ENCODE results near the gene COL2A1.

Gene COL2A1

DNA sequence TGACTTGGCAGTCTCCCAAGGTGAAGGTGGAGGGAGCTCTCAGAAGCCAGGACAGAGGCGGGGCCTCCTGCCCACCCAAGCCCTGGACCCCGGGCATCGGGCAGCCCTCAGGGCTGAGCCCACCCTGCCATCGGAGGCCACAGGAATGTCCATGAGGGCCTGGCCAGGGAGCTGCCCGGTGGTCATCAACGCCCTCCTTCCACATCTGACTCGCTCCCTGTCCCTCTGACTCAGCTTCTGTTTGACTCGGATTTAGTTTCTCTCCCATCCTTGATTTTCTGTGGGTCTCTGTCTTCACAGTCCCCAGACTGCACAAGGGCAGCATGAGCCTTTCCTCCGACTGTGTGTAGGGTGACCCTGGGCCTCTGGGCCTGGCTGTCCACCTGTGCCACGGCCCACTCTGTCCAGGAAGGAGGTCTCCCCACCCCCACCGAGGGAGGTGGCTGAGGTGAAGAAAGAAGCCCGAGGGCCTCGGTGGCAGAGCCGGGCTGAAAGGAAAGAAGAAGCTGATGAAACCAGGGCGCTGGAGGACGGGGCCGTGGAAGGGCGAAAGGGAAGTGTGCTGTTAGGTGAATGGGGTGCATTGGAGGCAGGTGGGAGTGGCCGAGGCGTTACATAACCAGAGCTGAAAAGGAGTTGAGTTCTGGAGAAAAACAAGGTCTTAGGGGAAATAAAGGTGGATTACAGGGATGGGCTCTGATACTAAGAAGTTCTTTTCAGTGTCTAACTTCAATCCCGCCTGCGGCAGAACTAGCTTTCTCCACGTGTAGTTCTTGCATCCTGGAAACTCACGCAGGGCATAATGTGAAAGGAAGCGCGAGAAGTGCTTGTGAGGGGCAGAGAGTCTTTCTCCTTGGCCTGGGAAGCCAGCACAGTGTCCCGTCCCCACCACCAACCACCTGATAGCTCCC, 57.6 kb downstream of the COL2A1 start:
- no peak overlapping the region for H3K27ac Mint-ChIP-seq

DNA sequence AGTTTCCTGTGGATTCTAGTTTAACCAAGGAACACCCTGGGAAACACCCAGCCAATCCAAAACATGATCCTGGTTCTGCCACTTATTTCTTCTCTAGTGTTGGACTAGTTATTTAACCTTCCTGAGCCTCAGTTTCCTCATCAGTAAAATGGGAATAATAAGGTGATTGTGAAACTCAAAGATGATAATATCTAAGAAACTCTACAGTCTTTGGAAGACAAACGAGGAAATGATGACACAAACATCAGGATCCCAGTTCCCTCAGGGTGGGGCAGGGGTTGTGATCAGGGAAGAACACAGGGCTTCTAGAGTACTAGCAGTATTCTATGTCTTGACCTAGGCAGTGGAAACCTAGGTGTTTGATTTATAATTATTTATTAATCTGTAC, 58.9 kb downstream of the COL2A1 start:
- Mint-ChIP-seq H3K36me3 (no peaks in the 10 kb centered on the region), H3K4me3 (no peak overlapping the region), H3K9me3 (ENCODE audit: low read depth) (no peaks in the 10 kb centered on the region), H3K27me3 (peaks cover 9% of the 10 kb centered on the region), H3K4me1 (ENCODE audit: low read depth) (peaks cover 1% of the 10 kb centered on the region), H3K27ac (no peak overlapping the region)

More for the DNA sequence above, 57.6 kb downstream of the COL2A1 start:
- no peaks in the 10 kb centered on the region for H3K27me3 Mint-ChIP-seq
- no peaks in the 10 kb centered on the region for H3K4me1 Mint-ChIP-seq (ENCODE audit: low read depth)
- H3K36me3 Mint-ChIP-seq, result no peaks in the 10 kb centered on the region
- no peaks in the 10 kb centered on the region for H3K9me3 Mint-ChIP-seq (ENCODE audit: low read depth)
- H3K4me3 Mint-ChIP-seq, result no peak overlapping the region

DNA sequence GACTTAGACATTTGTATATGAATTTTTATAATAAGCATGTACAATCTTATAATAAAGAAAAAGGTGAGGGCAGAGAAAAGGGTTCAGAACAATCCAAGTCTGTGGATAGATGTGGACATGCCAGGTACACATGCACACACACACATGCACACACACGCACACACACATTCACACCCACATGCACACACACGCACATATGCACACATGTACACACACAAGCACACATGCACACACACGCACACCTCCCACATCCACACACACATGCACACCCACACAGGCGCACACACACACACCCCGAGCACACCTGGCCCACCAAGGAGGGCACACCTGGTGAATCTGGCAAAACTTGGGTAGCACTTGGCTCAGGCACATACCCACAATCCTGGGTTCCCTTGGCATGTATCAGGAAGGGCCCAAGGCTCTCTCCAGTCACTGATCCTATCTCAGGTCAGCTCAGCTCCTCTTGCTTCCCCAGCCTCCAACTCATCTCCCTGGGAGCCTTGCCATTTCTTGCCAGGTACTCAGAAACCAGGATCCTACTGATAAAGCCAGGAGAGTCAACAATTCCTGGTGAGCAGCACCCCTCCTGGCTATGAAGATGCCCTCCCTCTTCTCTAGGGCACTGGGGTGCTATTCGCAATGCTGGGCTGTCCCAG, 59.5 kb downstream of the COL2A1 start:
- no peak overlapping the region for H3K27ac Mint-ChIP-seq
- H3K27me3 Mint-ChIP-seq, result peaks cover 9% of the 10 kb centered on the region
- no peak overlapping the region for H3K4me3 Mint-ChIP-seq
- no peaks in the 10 kb centered on the region for H3K9me3 Mint-ChIP-seq (ENCODE audit: low read depth)
- H3K36me3 Mint-ChIP-seq, result no peaks in the 10 kb centered on the region
- peaks cover 1% of the 10 kb centered on the region for H3K4me1 Mint-ChIP-seq (ENCODE audit: low read depth)

DNA sequence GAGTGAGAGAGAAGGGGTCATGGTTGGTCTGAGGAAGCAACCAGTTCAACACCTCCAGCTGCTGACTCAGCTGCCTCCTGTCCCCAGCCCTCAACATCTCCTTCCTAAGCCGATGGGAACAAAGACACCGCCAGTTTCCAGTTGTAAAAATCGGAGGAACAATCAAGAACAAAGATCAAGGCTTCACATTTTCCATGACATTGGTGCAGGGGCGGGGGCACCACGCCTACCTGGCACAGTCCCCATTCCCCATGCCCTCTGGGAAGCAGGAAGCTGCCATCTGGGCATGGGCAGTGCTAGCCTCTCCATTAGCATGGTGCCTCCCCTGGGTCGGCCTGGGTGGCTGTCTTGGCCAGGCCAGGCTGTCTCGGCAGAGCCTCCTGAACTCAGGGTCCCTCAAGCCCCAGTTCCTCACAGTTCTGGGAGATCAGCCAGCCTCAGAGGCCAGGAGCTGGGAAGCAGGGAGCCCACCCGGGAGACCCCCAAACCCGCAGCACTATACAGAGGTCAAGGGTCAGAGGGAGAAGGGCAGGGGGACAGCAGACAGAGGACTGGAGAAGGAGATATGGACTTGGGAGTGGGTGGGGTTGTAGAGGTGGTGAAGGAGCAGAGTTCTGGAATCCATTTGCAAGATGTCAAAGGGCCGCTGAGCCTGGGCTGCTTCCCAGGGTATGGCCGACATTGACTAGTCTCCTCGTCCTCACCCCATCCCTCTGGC, 60.5 kb downstream of the COL2A1 start:
- peaks cover 9% of the 10 kb centered on the region for H3K27me3 Mint-ChIP-seq
- no peak overlapping the region for H3K4me3 Mint-ChIP-seq
- no peak overlapping the region for H3K27ac Mint-ChIP-seq
- no peaks in the 10 kb centered on the region for H3K36me3 Mint-ChIP-seq
- H3K9me3 Mint-ChIP-seq (ENCODE audit: low read depth), result no peaks in the 10 kb centered on the region
- peaks cover 1% of the 10 kb centered on the region for H3K4me1 Mint-ChIP-seq (ENCODE audit: low read depth)

DNA sequence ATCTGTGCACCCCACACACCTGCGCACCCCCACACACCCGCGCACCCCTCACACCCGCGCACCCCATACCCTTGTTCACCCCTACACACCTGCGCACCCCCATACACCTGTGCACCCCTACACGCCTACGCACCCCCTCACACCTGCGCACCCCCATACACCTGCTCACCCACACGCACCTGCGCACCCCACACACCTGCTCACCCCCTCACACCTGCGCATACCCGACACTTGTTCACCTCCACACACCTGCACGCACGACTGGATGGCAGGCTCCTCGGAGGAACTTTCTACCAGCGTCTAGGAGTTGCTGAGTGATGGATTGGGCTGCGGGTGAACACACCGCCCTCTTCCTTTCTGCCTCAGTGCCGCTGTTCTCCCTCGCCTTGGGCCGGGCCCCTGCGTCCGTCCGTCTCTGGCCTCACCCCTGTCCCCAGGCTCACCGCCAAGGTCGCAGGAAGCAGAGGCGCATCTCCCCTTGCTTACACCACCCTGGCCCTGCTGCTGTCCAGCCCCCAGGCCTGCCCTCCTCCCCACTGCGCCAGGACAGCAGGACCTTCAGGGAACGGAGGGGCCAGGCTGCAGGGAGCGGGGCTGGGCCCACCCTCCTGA, 61.6 kb downstream of the COL2A1 start:
- H3K4me3 Mint-ChIP-seq, result no peak overlapping the region
- H3K9me3 Mint-ChIP-seq (ENCODE audit: low read depth), result no peaks in the 10 kb centered on the region
- H3K4me1 Mint-ChIP-seq (ENCODE audit: low read depth), result peaks cover 1% of the 10 kb centered on the region
- H3K27me3 Mint-ChIP-seq, result peaks cover 9% of the 10 kb centered on the region
- no peaks in the 10 kb centered on the region for H3K36me3 Mint-ChIP-seq
- H3K27ac Mint-ChIP-seq, result no peak overlapping the region

DNA sequence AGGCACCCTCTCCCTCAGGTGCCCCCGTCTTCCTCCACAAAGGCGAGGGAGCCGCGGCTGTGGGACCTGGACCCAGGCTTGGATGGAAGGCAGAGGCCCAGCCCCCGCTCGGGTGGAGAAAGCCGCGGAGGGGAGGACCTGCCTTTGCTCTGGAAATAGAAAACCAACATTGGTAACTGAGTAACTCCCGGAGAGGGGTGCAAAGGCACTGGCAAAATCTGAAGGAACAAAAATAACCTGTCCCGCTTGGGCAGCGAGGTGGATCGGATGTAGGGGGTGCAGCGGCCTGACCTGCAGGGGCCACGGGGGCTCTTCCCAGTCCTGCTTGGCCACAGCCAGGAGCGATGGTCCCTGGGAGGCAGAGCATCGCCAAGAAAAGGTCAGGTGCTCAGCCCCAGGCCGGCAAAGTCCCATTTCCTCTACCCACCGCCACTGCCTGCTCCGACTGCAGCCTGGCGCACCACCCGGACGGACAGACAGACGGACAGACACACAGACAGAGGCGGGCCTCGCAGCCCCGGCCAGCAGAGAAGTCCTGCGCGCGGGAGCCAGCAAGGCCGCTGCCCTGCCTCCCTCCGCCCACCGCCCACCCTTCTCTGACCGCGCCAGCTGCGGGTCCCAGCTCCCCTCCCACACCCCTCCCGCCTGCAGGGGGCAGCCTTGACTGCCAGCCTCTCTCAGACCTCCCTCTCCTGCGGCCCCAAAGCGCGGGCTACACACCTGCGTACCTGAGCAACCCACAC, 62.2 kb downstream of the COL2A1 start:
- Mint-ChIP-seq H3K27ac (no peak overlapping the region), H3K36me3 (no peaks in the 10 kb centered on the region), H3K9me3 (ENCODE audit: low read depth) (no peaks in the 10 kb centered on the region), H3K27me3 (peaks cover 9% of the 10 kb centered on the region), H3K4me3 (no peak overlapping the region), H3K4me1 (ENCODE audit: low read depth) (peaks cover 1% of the 10 kb centered on the region)

DNA sequence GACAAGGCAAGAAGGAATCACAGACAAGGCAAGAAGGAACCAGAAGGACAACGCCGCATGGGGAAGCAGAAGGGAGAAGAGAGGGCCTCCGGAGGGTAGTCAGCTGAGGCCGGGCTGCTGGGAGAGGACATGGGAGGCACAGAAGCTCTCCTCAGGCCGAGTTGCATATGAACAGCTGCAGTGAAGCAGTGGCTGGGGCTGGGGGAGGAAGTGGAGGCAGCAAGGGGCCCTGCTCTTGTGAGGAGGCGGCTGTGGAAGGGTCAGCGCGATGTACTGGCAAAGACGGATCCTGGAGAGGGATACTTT, 62.8 kb downstream of the COL2A1 start:
- no peaks in the 10 kb centered on the region for H3K36me3 Mint-ChIP-seq
- H3K27me3 Mint-ChIP-seq, result peaks cover 9% of the 10 kb centered on the region
- no peaks in the 10 kb centered on the region for H3K9me3 Mint-ChIP-seq (ENCODE audit: low read depth)
- peaks cover 1% of the 10 kb centered on the region for H3K4me1 Mint-ChIP-seq (ENCODE audit: low read depth)
- H3K4me3 Mint-ChIP-seq, result no peak overlapping the region
- no peak overlapping the region for H3K27ac Mint-ChIP-seq

DNA sequence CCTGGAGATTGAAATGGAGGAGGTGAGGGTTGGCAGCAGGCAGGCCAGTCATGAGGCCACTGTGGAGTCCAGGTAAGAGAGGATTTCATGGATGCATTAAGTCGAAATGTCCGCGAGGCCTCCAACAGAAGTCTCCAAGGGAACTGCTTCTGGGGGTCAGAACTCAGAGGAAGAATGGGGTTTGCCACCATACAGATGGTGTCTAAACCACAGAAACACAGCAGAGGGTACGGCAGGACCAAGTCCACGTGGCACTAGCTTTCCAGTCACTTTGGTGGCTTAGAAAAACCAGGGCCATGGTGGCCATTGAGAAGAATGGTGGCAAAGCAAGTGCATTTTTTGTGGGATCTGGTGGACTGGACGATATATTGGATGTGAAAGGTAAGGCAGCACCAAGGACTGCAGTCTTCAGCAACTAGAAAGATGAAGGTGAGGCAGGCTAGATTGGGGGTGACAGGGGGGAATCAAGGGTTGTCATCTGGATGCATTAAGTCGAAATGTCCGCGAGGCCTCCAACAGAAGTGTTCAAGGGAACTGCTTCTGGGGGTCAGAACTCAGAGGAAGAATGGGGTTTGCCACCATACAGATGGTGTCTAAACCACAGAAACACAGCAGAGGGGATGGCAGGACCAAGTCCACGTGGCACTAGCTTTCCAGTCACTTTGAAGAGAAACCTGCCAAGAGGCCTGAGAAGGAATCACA, 63.4 kb downstream of the COL2A1 start:
- Mint-ChIP-seq H3K9me3 (ENCODE audit: low read depth) (no peaks in the 10 kb centered on the region), H3K36me3 (no peaks in the 10 kb centered on the region), H3K27me3 (peaks cover 9% of the 10 kb centered on the region), H3K4me1 (ENCODE audit: low read depth) (peaks cover 1% of the 10 kb centered on the region), H3K27ac (no peak overlapping the region), H3K4me3 (no peak overlapping the region)

DNA sequence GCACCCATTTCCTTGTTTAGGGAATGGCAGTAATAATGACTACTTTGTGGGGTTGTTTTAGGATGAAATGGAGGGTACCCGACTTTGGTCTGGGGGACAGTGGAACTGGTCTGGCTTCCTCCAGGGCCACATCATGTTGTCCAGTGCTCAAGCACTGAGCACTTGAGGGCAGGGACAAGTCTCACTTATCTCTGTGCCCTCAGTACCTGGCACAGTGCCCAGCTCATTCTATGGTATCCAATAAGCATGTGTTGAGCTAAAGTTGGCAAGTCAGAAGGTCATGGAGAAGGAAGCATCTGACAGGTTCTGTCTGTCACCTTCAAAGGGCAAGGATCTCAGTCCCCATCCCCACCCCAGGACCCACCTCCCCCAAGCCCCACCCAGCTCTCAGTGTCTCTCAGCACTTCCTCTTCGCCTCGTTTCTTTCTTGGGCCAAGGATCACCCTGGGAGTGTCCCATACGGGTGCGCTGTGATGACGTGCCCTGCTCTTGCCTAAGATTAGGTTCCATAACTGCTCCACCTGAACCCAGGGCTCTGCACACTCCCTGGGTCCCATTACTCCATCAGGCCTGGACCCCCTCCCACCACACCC, 65.2 kb downstream of the COL2A1 start:
- Mint-ChIP-seq H3K9me3 (ENCODE audit: low read depth) (no peaks in the 10 kb centered on the region), H3K4me3 (no peak overlapping the region), H3K4me1 (ENCODE audit: low read depth) (peaks cover 1% of the 10 kb centered on the region), H3K27ac (no peak overlapping the region), H3K36me3 (no peaks in the 10 kb centered on the region), H3K27me3 (peaks cover 11% of the 10 kb centered on the region)

DNA sequence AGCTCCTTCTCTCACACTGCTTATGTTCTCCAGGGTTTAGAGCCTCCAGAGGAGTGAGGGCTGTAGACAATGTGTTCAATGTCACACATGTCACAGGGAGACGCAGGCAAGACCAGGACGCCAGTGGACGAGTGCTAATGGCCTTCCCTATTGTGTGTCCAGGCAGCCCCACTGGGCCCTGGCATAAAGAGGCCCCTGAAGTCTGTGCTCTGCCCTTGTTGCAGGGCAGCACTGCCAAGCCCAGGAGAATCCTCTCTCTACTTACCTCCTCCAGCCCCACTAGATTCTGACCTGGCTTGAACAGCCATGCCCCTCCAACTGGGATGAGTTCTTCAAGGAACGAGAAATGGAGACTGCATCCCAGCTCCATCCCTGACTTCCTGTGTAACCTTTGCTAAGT, 65.7 kb downstream of the COL2A1 start:
- peaks cover 11% of the 10 kb centered on the region for H3K27me3 Mint-ChIP-seq
- no peaks in the 10 kb centered on the region for H3K9me3 Mint-ChIP-seq (ENCODE audit: low read depth)
- H3K36me3 Mint-ChIP-seq, result no peaks in the 10 kb centered on the region
- no peak overlapping the region for H3K27ac Mint-ChIP-seq
- peaks cover 1% of the 10 kb centered on the region for H3K4me1 Mint-ChIP-seq (ENCODE audit: low read depth)
- H3K4me3 Mint-ChIP-seq, result no peak overlapping the region

DNA sequence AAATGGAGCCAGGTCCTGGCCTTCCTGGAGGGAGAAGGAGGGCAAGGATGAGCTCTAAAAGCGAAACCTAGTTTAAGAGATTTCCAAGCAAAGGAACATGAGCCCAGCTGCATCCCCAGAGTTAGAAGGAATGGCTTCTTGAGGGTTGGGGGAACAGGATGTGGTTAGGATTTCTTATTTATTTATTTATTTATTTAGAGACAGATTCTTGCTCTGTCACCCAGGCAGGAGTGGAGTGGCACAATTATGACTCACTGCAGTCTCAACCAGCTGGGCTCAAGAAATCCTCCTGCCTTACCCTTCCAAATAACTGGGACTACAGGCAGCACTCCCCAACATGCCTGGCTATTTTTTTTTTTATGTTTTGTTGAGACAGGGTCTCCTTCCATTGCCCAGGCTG, 66.2 kb downstream of the COL2A1 start:
- H3K27me3 Mint-ChIP-seq, result peaks cover 11% of the 10 kb centered on the region
- no peak overlapping the region for H3K27ac Mint-ChIP-seq
- no peaks in the 10 kb centered on the region for H3K36me3 Mint-ChIP-seq
- no peak overlapping the region for H3K4me3 Mint-ChIP-seq
- H3K9me3 Mint-ChIP-seq (ENCODE audit: low read depth), result no peaks in the 10 kb centered on the region
- H3K4me1 Mint-ChIP-seq (ENCODE audit: low read depth), result peaks cover 1% of the 10 kb centered on the region

DNA sequence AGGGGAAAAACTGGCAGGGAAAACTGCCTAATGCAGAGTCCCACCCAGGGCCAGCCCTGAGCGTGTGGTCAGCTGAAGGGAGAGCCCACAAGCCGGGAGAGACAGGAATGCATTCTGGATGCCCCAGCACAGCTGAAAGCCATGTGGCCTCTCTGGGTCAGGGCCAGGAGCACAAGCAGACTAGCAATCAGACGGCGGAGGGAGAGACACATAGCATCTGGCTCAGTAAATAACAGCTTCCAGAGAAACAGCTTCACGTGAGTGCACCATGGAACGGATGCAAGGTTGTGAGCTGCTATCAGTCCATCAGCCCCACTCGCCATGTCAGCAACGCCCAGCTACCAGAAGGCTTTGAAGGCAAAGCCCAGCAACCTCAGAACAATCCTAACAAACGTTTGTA, 69.1 kb downstream of the COL2A1 start:
- Mint-ChIP-seq H3K27ac (no peak overlapping the region), H3K9me3 (ENCODE audit: low read depth) (no peaks in the 10 kb centered on the region), H3K27me3 (peaks cover 2% of the 10 kb centered on the region), H3K4me1 (ENCODE audit: low read depth) (no peaks in the 10 kb centered on the region), H3K36me3 (no peaks in the 10 kb centered on the region), H3K4me3 (no peak overlapping the region)

DNA sequence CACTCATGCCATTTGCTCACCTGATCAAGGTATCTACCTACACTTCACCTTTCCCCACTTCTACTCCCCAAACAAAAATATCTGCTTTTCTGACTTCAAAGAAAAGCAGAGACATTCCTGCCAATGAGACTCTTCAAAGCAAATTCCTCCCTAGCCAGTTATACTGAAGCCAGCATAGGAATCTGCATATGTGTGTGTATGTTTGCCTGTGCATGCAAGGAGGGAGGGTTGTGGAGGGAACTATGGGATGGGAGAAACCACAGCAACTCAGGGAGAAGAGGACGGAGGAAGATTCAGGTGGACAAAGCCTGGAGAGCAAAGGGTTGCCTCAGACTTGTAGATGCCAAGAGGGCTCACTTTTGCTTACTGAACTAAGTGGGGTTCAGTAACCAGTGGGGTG, 73.1 kb downstream of the COL2A1 start:
- no peak overlapping the region for H3K4me3 Mint-ChIP-seq
- no peak overlapping the region for H3K27ac Mint-ChIP-seq
- H3K4me1 Mint-ChIP-seq (ENCODE audit: low read depth), result no peaks in the 10 kb centered on the region
- H3K36me3 Mint-ChIP-seq, result no peaks in the 10 kb centered on the region
- H3K27me3 Mint-ChIP-seq, result peaks cover 2% of the 10 kb centered on the region
- H3K9me3 Mint-ChIP-seq (ENCODE audit: low read depth), result no peaks in the 10 kb centered on the region

DNA sequence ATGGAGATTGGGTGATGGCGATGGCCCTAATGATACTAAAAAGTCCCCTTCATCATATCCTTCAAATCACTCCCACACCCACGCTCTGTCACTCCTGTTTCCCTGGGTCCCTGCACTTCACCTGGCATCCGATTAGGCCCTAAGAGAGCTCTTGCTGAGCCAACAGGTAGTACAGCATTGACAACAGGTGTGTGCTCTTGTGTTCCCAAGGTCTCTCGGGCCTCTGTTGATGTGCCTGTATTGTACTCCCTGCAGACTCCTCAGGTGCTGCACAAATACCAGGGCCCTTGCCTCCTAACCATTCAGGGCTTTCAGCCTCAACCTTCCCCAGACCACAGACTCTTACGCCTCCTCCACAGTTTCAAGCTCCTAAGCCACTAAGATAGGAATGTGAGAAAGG, 73.6 kb downstream of the COL2A1 start:
- Mint-ChIP-seq H3K4me3 (no peak overlapping the region), H3K27ac (no peak overlapping the region)

More for the DNA sequence above, 73.6 kb downstream of the COL2A1 start:
- no peaks in the 10 kb centered on the region for H3K36me3 Mint-ChIP-seq
- H3K27me3 Mint-ChIP-seq, result peaks cover 2% of the 10 kb centered on the region
- H3K9me3 Mint-ChIP-seq (ENCODE audit: low read depth), result no peaks in the 10 kb centered on the region
- no peaks in the 10 kb centered on the region for H3K4me1 Mint-ChIP-seq (ENCODE audit: low read depth)

Measured in activated naive CD8-positive, alpha-beta T cell (primary cell).